HG03457 (cell line): ENCODE measurements around the gene KDM5C.

Experiments
- ATAC-seq: cut with Tn5 transposase; IDR thresholded peaks from one replicate; pipeline ENCODE4 v1.9.1; 2021; ENCODE audit warnings: moderate number of reproducible peaks; ENCODE audit not compliant: unreplicated experiment

The KDM5C gene

DNA sequence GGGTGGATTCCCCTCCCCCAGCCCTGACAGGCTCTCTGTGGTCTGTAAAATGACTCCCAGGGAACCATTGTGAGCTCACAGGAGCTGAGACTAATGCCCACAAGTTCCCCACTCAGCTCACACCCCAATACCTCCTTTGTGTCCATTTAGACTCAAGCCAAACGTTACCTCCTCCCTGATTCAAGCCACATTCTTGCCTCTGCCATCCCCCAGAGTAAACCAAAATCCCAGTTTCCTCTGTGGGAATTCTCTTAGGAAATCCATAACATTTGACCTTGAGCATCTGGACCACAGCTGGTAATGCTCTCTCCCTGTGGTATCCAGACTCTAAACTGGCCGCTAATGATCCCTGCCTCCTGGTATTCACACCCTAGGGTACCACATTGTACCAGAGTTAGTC lies 26.3 kb upstream of the KDM5C start:
- ATAC-seq = no peak

DNA sequence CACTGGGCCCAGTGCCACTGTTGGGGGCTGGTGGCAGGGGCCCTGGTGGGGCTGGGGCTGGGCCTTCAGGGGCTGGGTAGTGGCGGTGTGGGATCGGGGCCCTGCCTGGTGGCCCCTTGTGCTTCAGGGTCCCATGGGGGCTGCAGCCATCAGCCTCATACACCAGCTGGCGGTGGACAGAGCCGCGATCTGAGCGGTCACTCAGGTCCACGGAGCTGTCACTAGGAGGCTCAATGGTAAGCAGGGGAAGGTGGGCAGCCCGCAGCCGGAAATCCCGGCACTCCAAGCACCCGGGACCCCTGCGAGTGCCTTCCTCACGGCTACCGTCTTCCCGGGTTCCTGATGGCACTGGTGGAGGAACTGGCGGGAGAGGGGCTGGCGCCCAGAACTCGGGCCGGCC lies 25.5 kb upstream of the KDM5C start:
- no peak for ATAC-seq

DNA sequence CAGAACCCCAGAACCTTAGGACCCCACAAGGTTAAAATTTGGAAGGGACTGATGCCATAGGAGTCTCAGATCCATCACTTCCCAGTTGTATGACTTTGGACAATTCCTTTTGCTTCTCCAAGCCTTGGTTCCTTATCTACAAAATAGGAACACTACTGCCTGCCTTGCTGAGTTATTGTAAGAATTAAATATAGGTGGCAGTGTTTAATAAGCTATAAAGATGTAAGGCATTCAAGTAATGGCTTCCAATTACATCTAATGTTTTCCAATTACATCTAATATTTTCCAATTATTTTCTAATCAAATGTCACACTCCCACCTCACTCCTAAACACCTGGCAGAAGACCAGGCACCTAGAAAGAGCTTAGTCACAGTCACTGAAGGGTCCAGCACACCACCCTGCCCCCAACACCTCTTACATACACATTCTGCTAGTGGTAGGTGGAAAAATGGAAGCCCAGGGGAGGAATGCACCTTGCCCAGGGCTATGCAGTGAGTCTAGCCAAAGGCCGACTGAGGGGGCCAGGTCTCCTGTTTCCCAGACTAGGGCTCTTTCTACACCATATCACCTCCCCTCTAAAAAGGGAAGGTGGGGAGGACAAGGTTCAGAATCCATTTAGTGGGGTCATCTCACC lies 24.5 kb upstream of the KDM5C start:
- ATAC-seq = no peak

DNA sequence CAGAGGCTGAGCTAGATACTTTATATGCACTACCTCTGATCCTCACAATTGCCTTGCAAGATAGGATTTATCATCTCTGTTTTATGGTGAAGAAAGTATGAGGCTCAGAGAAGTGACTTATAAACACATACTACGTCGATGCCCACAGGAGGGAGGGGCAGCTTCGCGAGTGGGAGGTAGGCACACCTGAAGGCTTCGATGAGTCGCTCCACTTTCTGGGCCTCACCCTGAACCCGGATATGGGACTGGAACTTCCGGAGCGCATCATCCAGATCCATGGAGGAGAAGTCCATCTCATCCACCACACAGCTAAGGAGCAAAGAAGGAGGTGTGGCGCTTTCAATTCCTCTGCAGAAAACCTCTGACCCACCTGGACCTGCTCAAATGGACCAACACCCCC lies 22.9 kb upstream of the KDM5C start:
- ATAC-seq = no peak

DNA sequence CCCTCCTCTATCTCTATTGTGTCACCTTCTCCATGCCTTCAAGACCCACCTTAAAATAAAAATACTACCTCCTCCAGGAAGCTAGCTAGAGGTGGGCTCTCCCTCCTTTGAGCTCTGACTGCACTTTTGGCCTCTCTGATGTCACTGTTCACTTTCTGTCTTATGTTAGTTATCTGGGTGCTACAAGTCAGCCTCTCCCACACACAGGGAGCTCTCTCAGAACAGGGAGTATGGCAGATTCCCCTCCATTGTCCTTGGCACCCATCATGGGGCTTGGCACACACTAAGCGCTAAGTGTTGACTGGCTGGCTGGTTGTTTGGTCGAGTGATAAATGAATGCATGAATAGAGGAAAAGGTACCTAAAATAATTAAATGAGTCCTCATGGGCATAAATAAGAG lies 21.2 kb upstream of the KDM5C start:
- ATAC-seq = no peak

DNA sequence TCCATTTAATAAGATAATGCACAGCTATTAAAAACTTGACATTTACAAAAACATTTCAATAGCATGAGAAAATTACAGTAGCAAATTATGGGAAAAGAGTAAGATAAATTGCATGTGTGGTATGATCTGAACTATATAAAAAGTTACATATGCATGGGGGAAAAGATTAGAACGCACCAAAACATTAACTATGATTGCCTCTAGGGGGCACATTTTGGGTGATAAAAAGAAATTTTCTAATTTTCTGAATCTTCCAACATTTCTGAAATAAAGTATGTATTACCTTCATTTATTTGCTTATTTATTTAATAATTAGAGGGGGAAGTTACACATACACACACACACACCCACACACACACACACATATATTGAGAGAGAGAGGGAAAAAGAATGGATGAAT lies 19.6 kb upstream of the KDM5C start:
- no peak for ATAC-seq

DNA sequence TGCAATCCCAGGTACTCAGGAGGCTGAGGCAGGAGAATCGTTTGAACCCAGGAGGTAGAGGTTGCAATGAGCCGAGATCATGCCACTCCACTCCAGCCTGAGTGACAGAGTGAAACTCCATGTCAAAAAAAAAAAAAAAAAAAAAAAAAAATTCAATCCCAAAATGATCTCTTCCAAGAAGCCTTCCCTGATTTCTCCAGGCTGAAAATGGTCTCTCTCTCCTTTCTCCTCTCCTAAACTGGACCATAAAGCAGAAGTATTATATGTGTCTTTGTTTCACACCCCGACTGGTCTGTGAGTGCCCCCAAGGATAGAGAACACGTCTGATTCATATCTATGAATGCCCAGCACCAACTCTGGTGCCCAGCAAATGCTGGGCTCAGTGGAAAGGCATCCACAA lies 17.3 kb upstream of the KDM5C start:
- no peak for ATAC-seq

DNA sequence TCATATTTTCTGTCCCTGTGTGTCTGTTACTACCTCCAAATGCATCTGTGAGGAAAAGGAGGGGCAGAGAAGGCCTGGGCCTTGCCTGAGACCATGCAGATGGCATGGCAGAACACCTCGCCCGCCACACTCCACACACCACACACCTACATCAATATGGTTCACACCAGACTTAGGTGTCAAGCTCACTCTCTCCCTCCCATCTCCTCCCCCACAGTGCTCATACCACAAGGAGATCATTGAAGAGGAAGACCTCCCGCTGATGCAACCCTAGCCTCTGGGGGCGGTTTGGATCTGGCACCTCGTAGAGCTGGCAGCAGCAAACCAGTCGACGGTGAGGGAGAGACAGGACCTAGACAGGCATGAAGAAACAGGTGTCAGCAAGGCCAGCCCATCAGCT lies 16.6 kb upstream of the KDM5C start:
- ATAC-seq = no peak

DNA sequence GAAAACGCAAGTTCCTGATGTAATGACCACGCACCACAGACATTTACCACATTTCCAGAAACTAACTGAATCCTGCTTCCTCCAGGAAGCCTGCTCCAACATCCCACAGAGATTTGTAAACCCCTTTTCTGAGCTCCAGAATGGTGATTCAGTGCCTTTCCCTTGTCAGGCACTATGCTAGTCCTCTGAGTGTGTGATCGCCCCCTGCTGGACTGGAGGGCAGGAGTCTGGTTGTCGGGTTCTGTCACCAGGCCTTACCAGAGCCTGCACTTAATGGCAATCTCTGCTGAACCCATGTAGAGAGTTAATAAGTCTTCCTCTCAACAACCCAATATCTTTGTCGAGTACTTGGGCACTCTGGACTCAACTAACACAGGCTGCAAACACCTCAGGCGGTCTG lies 14.5 kb upstream of the KDM5C start:
- ATAC-seq = no peak

DNA sequence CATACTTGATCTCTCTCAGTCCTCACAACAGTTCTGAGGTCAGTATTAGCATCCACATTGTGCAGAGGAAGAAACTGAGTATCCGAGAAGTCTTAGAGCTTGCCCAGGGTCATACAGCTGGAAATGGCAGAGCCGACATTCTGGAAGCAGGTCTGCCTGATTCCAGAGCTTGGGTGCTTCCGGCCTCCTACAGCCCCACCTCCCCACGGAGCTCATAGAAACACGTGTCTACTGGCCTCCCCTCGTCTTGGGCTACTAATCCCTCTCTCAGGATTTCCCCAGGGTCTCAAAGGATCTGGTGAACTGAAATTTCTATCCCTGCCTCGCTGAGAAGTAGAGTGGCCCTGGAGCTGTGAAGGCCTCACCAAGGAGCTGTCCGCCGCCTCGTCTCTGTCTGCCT lies 12.0 kb upstream of the KDM5C start:
- ATAC-seq = no peak

DNA sequence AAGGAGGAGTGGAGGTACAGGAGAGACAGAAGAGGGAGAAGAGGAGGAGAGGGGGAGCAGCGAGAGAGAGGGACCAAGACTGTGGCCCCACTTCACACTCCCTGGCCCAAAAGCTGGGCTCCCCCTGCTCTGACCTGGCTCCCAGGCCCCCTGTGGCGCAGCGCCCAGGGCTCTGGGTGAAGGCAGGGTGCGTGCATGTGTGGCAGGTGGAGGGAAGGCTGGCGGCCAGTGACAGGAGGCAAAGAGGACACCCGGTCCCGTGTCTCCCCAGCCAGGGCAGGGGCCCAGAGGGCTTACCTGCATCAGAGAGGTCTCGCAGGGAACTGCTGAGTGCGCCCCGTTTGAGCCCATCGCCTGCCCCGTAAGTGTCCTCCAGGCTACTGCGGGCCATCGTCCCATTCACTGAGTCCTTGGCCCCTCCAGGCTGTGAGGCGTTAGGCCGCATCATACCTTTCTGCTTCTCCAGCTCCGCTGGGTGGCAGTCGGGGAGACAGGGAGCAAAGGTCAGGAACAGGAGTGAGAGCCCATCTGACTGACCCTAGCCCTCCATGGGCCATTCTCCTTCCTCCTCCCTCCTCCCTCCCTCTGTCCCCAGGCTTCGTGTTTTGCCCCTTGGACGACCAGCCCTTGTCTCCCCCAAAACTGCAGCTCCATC lies 11.1 kb upstream of the KDM5C start:
- ATAC-seq = no peak

DNA sequence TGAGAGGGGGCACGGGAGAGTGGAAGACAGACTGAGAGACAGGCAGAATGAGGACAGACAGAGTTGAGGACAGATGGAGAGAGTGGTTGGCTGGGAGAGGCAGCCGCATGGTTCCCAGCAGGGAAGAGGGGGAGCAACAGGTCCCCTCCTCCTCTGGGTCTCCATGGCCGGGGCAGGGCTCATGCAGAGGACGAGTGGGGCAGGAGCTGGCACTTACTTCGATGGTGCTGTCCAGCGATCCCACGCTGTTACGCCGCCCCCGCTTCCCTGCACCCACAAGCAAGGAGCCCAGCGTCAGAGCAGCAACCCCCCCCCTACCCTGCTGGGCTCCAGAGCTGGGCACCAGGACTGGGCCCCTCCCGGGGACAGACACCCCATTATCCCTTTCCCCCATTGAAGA lies 10.6 kb upstream of the KDM5C start:
- no peak for ATAC-seq

DNA sequence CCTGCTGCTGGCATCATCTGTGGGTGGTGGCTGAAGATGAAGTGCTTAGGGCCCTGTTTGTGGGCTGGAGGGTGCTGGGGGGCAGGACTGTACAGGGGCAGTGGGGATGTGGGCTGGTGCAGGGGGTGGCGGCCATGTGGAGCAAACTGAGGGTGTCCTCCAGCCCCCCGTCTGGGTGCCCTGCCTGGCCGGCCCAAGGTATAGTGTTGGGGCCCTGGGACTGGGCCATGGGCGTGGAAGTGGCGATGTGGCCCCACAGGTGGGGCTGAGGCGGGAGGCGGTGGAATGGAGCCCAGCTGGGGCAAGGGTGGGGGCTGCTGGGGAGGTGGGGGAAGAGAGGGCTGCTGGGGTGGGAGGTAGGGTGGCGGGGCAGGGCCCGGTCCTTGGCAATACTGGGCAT lies 9.5 kb upstream of the KDM5C start:
- no peak for ATAC-seq

DNA sequence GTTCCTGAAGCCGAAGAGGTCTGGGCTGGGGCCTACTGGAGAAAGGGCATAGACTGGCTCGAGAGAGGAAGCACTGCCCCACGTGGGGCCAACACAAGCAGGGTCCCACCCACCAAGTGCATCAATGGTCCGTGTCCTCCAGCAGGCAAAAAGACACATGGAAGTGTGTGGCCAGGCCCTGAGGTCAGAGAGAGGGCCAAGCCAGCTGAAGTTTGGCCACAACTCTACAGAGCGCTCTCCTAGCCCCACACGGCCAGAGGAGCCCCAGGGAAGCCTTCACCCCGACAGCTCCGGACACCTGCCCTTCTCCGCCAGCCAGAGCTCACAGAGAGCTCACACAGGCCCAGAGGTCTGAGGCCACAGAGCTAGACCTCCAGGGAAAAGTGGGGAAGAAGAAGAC lies 8.5 kb upstream of the KDM5C start:
- ATAC-seq = no peak

DNA sequence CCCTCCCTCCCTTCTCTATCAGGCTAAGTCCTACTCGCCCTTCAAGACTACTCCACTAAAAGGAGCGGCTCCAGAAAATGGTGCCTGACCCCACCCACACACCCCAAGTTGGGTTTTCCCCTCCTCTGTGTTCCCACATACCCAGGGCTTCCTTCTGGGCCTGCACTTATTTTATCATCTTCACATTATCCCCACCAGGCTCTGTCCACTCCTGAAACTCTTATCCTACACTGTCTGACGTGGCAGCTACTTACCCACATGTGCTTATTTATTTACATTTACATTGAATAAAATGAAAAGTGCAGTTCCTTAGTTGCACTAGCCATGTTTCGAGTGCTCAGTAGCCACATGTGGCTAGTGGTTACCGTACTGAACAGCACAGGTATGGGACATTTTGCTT lies 5.1 kb upstream of the KDM5C start:
- no peak for ATAC-seq

DNA sequence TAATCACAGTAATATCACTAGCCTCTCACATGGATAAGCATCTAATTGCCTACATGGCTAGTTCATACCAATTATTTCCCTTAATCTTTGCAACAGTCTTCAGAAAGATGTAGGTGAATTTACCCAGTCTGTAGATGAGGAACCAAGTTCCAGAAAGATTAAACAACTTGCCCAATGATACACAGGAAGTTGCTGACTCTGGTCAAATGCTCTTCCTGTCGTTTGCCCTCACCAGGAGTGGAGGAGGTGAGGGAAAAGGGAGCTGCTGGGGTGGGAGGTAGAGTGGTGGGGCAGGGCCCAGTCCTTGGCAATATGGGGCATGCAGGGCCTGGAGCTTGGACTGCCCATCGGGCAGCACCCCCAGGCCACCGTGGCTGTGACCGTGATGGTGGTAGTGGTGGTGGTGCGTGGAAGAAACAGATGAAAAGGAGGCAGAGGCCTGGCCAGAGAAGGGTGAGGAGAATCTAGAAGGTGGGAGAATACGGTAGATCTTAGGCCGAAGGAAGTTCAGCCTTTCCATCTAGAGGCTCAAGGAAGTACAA lies 2.3 kb upstream of the KDM5C start:
- no peak for ATAC-seq

DNA sequence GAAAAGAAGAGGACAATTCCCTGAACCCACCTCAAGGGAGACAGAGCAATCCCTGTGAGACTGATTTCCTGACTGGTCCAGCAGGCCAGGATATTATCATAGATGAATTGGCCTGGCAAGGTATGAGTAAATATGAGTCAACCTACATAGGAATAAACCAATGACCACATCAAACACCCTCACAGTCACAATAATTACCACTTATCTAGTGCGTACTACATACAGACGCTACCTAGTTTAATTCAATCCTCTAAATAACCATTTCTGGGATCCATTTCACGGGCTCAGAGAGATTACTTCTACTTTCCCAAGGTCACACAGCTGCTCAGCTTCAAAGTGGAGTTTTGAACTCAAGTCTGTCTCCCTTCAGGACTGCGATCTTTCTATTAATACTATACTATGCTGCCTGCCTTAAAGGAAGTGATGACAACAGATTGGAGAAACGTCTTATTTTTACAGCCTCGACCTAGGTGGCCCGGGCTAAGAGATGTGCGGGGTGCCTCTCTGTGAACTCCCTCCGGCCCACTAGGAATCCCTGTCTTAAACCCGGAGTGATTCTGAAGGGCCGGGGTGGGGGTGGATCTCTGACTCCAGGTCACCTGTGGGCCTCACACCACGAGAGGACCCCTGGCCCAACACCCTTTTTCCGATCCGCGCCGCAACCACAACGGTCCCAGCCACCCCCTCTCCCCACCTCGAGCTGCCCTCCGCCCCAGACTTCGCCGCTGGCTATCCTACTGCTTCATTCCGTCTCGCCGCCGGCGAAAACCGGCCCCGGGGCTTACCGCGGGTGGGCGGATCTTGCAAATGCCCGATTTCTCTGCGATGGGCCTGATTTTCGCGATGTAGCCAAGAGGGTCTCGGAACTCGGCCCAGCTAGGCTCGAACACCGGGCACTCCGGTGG lies 800 bp downstream of the KDM5C start:
- ATAC-seq = no peak

DNA sequence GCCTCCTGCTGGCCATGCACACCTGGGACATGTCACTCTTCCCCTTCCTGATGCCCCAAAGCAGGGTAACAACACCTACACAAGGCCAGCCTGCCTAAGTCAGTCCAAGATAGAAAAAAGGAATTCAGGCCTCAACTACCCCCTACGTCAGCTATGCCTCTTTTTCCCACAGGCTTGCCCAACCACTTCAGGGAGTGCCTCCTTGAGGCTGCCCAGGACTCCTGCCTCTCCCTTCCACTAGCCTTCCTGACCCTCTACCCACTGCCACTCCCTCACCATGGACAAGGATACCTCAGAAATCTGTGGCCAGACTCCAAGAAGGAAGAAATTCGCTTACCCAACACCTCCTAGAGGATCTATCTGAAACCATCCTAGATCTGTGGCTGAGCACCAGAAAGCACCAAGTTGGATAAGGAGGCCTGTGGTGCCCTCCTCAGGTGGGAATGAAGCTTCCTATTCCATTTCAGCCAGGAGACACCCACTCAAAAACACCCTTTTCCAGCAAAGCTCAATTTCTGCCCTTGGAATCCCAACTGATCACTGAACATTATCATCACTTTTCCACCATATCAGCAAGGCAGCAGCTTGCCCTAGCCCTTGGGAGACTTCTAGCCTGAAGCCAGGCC lies 1.8 kb downstream of the KDM5C start:
- ATAC-seq = no peak

DNA sequence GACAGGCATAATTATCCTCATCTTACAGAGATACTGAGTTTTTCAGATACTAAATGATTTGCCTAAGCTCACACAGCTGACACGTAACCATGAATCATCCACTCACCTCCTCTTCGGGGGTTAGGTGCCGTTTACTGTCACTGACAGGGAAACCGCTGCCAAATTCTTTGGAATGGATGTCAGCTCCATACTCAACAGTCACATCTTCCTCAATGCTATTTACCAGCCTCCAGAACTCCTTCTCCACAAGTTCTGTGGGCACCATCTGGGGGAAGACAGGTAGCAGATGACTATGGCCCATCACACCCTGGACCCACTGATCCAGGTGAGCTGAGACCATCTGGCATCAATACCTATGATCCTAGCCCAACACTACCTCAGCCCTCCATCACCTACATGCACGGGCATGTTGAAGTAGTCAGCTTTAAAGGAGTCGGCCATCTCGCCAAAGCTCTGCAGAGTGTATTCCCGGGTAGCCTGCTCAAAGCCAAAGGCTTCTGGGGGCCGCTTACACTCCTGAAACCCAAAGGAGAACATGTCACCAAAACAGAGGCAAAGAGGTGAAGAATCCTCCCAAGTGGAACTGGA lies 13.5 kb downstream of the KDM5C start:
- no peak for ATAC-seq

DNA sequence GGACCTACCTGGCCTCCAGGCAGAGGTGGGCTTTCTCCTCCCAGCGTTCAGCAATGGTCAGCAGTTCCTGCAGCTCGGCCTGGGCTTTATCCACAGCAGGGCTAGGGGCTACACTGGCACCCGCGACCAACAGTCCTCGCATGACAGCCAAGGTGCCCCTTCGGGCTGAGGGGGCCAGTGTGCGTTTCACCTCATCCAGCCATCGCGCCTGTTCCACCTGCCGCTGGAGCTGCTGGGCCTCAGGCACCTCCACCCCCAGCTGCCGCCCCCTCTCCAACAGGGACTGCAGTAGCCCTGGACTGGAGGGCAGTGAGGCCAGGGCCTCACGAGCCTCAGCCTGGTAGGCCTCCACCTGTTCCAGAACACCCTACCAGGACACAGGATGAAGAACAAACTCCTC lies 28.3 kb downstream of the KDM5C start:
- no peak for ATAC-seq

DNA sequence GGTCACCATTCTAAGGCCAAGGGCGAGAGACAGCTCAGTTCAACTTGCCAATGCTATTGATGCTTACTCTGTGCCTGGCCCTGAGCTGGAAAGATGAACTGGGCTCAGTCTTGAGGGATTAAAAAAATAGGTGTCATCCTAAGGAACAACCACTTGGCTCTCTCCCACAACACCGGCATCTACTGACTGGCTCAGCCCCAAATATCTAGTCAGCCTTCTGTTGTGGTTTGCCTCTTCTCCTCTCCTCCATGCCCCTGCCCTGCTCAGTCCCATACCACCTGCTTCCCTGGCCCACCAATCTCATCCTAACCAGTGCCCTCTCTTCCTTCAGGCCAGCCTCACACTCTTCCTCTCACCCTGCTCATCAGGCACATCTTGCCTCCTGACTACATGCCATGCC lies 29.6 kb downstream of the KDM5C start:
- no peak for ATAC-seq
